ENCODE data around the gene PTCHD4.

Gene PTCHD4

DNA sequence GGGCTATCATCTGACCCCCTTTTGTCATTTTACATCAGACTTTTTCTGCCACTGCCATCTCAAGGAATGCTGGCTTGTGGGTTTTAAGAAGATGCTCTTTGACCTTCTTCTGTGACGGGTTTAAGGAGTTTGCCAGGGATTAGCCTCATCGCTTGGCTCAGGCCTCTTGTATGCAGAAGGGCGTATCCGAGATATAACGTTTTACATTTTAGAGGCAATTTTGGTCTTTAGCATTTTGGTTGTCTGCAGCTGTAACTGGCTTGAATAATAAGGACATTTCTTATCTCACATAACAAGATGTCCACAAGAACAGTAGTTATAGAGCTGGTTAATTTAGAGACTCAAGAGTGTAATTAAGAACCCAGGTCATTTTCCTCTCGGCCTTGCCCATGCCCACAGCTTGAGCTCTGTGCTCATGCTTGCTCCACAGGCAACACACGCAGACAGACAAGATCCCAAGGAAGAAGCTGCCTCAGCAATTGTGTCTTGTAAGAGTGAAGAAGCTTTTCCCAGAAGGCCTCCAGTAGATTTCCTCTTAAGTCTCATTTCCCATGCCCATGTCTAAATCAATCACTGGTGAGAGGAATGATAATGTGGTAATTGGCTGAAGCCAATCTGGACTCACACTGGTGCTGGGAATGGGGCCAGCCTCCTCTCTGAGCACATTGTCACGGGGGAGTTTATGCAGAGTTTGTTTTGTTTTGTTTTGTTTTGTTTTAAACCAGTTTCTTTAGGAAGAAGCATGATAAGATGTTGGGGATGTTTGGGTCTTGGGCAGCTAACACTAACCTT lies 36.8 kb downstream of the PTCHD4 start:
- Histone ChIP-seq H3K36me3 (ENCODE audit: insufficient read depth, low read length) (no peaks in the 10 kb centered on the region), H4K20me1 (ENCODE audit: insufficient read depth, low read length) (no peaks in the 10 kb centered on the region), H3K4me2 (ENCODE audit: insufficient read depth, low read length) (no peak overlapping the region), H2AFZ (ENCODE audit: low read depth, low read length) (no peak overlapping the region), H3K4me1 (ENCODE audit: insufficient read depth, low read length) (no peaks in the 10 kb centered on the region), H3K27me3 (ENCODE audit: insufficient read depth, low read length, poor library complexity) (no peaks in the 10 kb centered on the region), H3K9ac (ENCODE audit: low read depth, low read length) (no peak overlapping the region), H3K4me3 (ENCODE audit: low read depth in 1 of 2, low read length in 2 of 2) (no peak overlapping the region), H3K27ac (ENCODE audit: low read length) (no peak overlapping the region), H3K9me3 (ENCODE audit: insufficient read depth, low read length, severe bottlenecking) (no peaks in the 10 kb centered on the region), H3K79me2 (ENCODE audit: insufficient read depth, low read length) (no peaks in the 10 kb centered on the region)
- DNase-seq (no peak), ATAC-seq (ENCODE audit: insufficient read depth, low read depth) (no peak)
- TF ChIP-seq CTCF (IDR thresholded peaks at IDR 0.05; ENCODE audit: borderline replicate concordance, extremely low read depth, low read length, poor library complexity, severe bottlenecking) (no peak), EZH2 (IDR thresholded peaks at IDR 0.05; ENCODE audit: borderline replicate concordance, low read depth, low read length, severe bottlenecking) (no peak)

- no peaks in the 10 kb centered on the region for H3K9me3 ChIP-seq (ENCODE audit: insufficient read depth, low read length, severe bottlenecking)
- TF ChIP-seq EZH2 (IDR thresholded peaks at IDR 0.05; ENCODE audit: borderline replicate concordance, low read depth, low read length, severe bottlenecking): no peak
Observed at GRCh38 chr6:48071833-48072232, 39.2 kb downstream of the PTCHD4 start.

DNA sequence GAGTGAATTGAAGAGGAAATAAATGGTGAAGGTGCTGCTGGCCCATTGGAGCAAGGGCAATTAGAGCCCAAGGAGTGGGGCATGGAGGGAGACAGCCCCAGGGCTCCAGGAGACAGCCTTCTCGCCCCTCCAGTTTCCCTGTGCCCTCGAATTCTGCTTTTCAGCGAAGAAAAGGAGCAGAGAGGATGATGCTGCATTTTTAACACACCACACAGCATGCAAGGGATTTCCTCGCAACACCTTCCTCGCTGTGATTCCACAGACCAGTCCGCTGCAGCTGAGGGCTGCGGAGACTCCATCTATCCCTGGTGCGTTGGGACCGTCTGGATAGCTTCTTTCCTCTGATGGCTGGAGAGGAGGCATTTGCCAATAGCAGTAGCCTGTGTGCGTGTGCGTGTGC lies 41.7 kb downstream of the PTCHD4 start:
- no peaks in the 10 kb centered on the region for H3K36me3 ChIP-seq (ENCODE audit: insufficient read depth, low read length)
- no peak for ATAC-seq (ENCODE audit: insufficient read depth, low read depth)
- no peak overlapping the region for H3K4me2 ChIP-seq (ENCODE audit: insufficient read depth, low read length)
- no peaks in the 10 kb centered on the region for H3K4me1 ChIP-seq (ENCODE audit: insufficient read depth, low read length)
- H4K20me1 ChIP-seq (ENCODE audit: insufficient read depth, low read length): no peaks in the 10 kb centered on the region
- H3K9me3 ChIP-seq (ENCODE audit: insufficient read depth, low read length, severe bottlenecking): no peaks in the 10 kb centered on the region
- no peaks in the 10 kb centered on the region for H3K27me3 ChIP-seq (ENCODE audit: insufficient read depth, low read length, poor library complexity)
- H3K27ac ChIP-seq (ENCODE audit: low read length): no peak overlapping the region
- no peaks in the 10 kb centered on the region for H3K79me2 ChIP-seq (ENCODE audit: insufficient read depth, low read length)
- TF ChIP-seq EZH2 (IDR thresholded peaks at IDR 0.05; ENCODE audit: borderline replicate concordance, low read depth, low read length, severe bottlenecking): no peak
- DNase-seq: no peak
- H2AFZ ChIP-seq (ENCODE audit: low read depth, low read length): no peak overlapping the region
- H3K9ac ChIP-seq (ENCODE audit: low read depth, low read length): no peak overlapping the region
- no peak overlapping the region for H3K4me3 ChIP-seq (ENCODE audit: low read depth in 1 of 2, low read length in 2 of 2)

More at GRCh38 chr6:48071833-48072232, 39.2 kb downstream of the PTCHD4 start:
- ATAC-seq (ENCODE audit: insufficient read depth, low read depth): no peak
- DNase-seq: no peak
- H2AFZ ChIP-seq (ENCODE audit: low read depth, low read length): no peak overlapping the region
- H3K79me2 ChIP-seq (ENCODE audit: insufficient read depth, low read length): no peaks in the 10 kb centered on the region
- H3K9ac ChIP-seq (ENCODE audit: low read depth, low read length): no peak overlapping the region
- no peaks in the 10 kb centered on the region for H3K4me1 ChIP-seq (ENCODE audit: insufficient read depth, low read length)
- no peaks in the 10 kb centered on the region for H3K27me3 ChIP-seq (ENCODE audit: insufficient read depth, low read length, poor library complexity)
- H3K4me3 ChIP-seq (ENCODE audit: low read depth in 1 of 2, low read length in 2 of 2): no peak overlapping the region
- no peaks in the 10 kb centered on the region for H4K20me1 ChIP-seq (ENCODE audit: insufficient read depth, low read length)
- H3K27ac ChIP-seq (ENCODE audit: low read length): no peak overlapping the region
- H3K36me3 ChIP-seq (ENCODE audit: insufficient read depth, low read length): no peaks in the 10 kb centered on the region
- H3K4me2 ChIP-seq (ENCODE audit: insufficient read depth, low read length): no peak overlapping the region

GRCh38 chr6:48068278-48069251 lies 42.4 kb downstream of the PTCHD4 start:
- no peaks in the 10 kb centered on the region for H3K79me2 ChIP-seq (ENCODE audit: insufficient read depth, low read length)
- no peaks in the 10 kb centered on the region for H3K36me3 ChIP-seq (ENCODE audit: insufficient read depth, low read length)
- H3K9ac ChIP-seq (ENCODE audit: low read depth, low read length): no peak overlapping the region
- no peak overlapping the region for H2AFZ ChIP-seq (ENCODE audit: low read depth, low read length)
- H3K9me3 ChIP-seq (ENCODE audit: insufficient read depth, low read length, severe bottlenecking): no peaks in the 10 kb centered on the region
- no peak overlapping the region for H3K27ac ChIP-seq (ENCODE audit: low read length)
- TF ChIP-seq CTCF (IDR thresholded peaks at IDR 0.05; ENCODE audit: borderline replicate concordance, extremely low read depth, low read length, poor library complexity, severe bottlenecking) (no peak), EZH2 (IDR thresholded peaks at IDR 0.05; ENCODE audit: borderline replicate concordance, low read depth, low read length, severe bottlenecking) (no peak)
- DNase-seq (no peak), ATAC-seq (ENCODE audit: insufficient read depth, low read depth) (no peak)
- H3K4me1 ChIP-seq (ENCODE audit: insufficient read depth, low read length): no peaks in the 10 kb centered on the region
- H3K27me3 ChIP-seq (ENCODE audit: insufficient read depth, low read length, poor library complexity): no peaks in the 10 kb centered on the region
- H4K20me1 ChIP-seq (ENCODE audit: insufficient read depth, low read length): no peaks in the 10 kb centered on the region
- no peak overlapping the region for H3K4me3 ChIP-seq (ENCODE audit: low read depth in 1 of 2, low read length in 2 of 2)
- no peak overlapping the region for H3K4me2 ChIP-seq (ENCODE audit: insufficient read depth, low read length)
